ENCODE measurements around the gene PCED1B.

PCED1B gene

GRCh38 chr12:47100160-47100559 lies 20.7 kb downstream of the PCED1B start:
- Mint-ChIP-seq H3K27me3 (ENCODE audit: low read depth, poor library complexity) (peaks cover 3% of the 10 kb centered on the region), H3K9me3 (no peaks in the 10 kb centered on the region), H3K4me1 (no peaks in the 10 kb centered on the region), H3K27ac (no peak overlapping the region), H3K36me3 (ENCODE audit: low read depth) (no peaks in the 10 kb centered on the region), H3K4me3 (no peak overlapping the region)
- no peak for DNase-seq
- TF ChIP-seq CTCF (IDR thresholded peaks at IDR 0.05), result no peak

- no peak for TF ChIP-seq CTCF (IDR thresholded peaks at IDR 0.05)
- DNase-seq, result no peak
- no peak overlapping the region for H3K27ac Mint-ChIP-seq
- H3K4me1 Mint-ChIP-seq, result no peaks in the 10 kb centered on the region
- H3K27me3 Mint-ChIP-seq (ENCODE audit: low read depth, poor library complexity), result peaks cover 3% of the 10 kb centered on the region
- no peaks in the 10 kb centered on the region for H3K9me3 Mint-ChIP-seq
- H3K4me3 Mint-ChIP-seq, result no peak overlapping the region
- no peaks in the 10 kb centered on the region for H3K36me3 Mint-ChIP-seq (ENCODE audit: low read depth)
Measured at GRCh38 chr12:47102406-47102805, 23.0 kb downstream of the PCED1B start.

- Mint-ChIP-seq H3K27me3 (ENCODE audit: low read depth, poor library complexity) (peaks cover 3% of the 10 kb centered on the region), H3K27ac (no peak overlapping the region), H3K36me3 (ENCODE audit: low read depth) (no peaks in the 10 kb centered on the region), H3K4me3 (no peak overlapping the region), H3K9me3 (no peaks in the 10 kb centered on the region), H3K4me1 (no peaks in the 10 kb centered on the region)
- no peak for DNase-seq
- TF ChIP-seq CTCF (IDR thresholded peaks at IDR 0.05), result no peak
Measured at GRCh38 chr12:47102845-47103651, 23.6 kb downstream of the PCED1B start.

GRCh38 chr12:47105914-47106674 lies 26.7 kb downstream of the PCED1B start:
- Mint-ChIP-seq H3K9me3 (no peaks in the 10 kb centered on the region), H3K27ac (no peak overlapping the region), H3K36me3 (ENCODE audit: low read depth) (no peaks in the 10 kb centered on the region), H3K27me3 (ENCODE audit: low read depth, poor library complexity) (peaks cover 3% of the 10 kb centered on the region), H3K4me3 (no peak overlapping the region), H3K4me1 (peaks cover 5% of the 10 kb centered on the region)
- TF ChIP-seq CTCF (IDR thresholded peaks at IDR 0.05), result no peak
- no peak for DNase-seq

GRCh38 chr12:47107446-47107845 lies 28.0 kb downstream of the PCED1B start:
- no peak overlapping the region for H3K4me3 Mint-ChIP-seq
- H3K9me3 Mint-ChIP-seq, result no peaks in the 10 kb centered on the region
- H3K27me3 Mint-ChIP-seq (ENCODE audit: low read depth, poor library complexity), result peaks cover 3% of the 10 kb centered on the region
- TF ChIP-seq CTCF (IDR thresholded peaks at IDR 0.05), result no peak
- no peak overlapping the region for H3K27ac Mint-ChIP-seq
- H3K4me1 Mint-ChIP-seq, result peaks cover 5% of the 10 kb centered on the region
- H3K36me3 Mint-ChIP-seq (ENCODE audit: low read depth), result no peaks in the 10 kb centered on the region
- DNase-seq, result no peak

Measured in nephron progenitor cell (in vitro differentiated cells).